GM23338 (cell line): ENCODE results near the gene CASTOR2. TPM values are rescaled to one million over a fixed set of nuclear protein-coding genes. Genes with fewer than 3 reads are reported as not detected.

Experiments used
- ATAC-seq: fragments of 200-7000 bp; cut with Tn5 transposase; 3 replicates; pipeline ENCODE4 v1.9.1; 2020
- DNase-seq: peaks from one replicate; pipeline ENCODE4 v3.0.0-alpha.2; 2015; ENCODE audit warnings: low spot score
- H2AFZ ChIP-seq: fragments of 200-600 bp; sonication (generic); 2 replicates; pipeline ENCODE4 v1.8.0; 2016; ENCODE audit warnings: antibody characterized with exemption, mild to moderate bottlenecking, moderate library complexity
- H3F3A ChIP-seq: fragments of 200-600 bp; sonication (generic); replicated peaks from 2 replicates; pipeline ENCODE4 v1.8.0; 2017; ENCODE audit warnings: antibody characterized with exemption, mixed run types, low read depth
- H3K27ac ChIP-seq: fragments of 200-600 bp; sonication (generic); 2 replicates; pipeline ENCODE4 v1.6.1; 2016; ENCODE audit warnings: low read depth
- H3K27me3 ChIP-seq: fragments of 200-600 bp; sonication (generic); 2 replicates; pipeline ENCODE4 v1.8.0; 2016; ENCODE audit warnings: mild to moderate bottlenecking, mixed run types, moderate library complexity; ENCODE audit not compliant: insufficient read depth
- H3K36me3 ChIP-seq: fragments of 200-600 bp; sonication (generic); 2 replicates; pipeline ENCODE4 v1.8.0; 2016; ENCODE audit warnings: mild to moderate bottlenecking; ENCODE audit not compliant: insufficient read depth
- H3K4me1 ChIP-seq: fragments of 200-600 bp; sonication (generic); 2 replicates; pipeline ENCODE4 v1.8.0; 2016; ENCODE audit warnings: mild to moderate bottlenecking, moderate library complexity; ENCODE audit not compliant: insufficient read depth
- H3K4me2 ChIP-seq: fragments of 200-600 bp; sonication (generic); 2 replicates; pipeline ENCODE4 v1.7.1; 2017; ENCODE audit warnings: mixed run types
- H3K4me3 ChIP-seq: fragments of 200-600 bp; sonication (generic); 2 replicates; pipeline ENCODE4 v1.6.1; 2016; ENCODE audit warnings: mixed run types
- H3K79me2 ChIP-seq: fragments of 200-600 bp; sonication (generic); replicated peaks from 2 replicates; pipeline ENCODE4 v1.8.0; 2017; ENCODE audit warnings: mild to moderate bottlenecking; ENCODE audit not compliant: insufficient read depth
- H3K9me2 ChIP-seq: fragments of 200-600 bp; sonication (generic); 2 replicates; pipeline ENCODE4 v1.8.0; 2017; ENCODE audit not compliant: insufficient read depth
- H4K20me1 ChIP-seq: fragments of 200-600 bp; sonication (generic); replicated peaks from 2 replicates; pipeline ENCODE4 v1.8.0; 2017; ENCODE audit warnings: mild to moderate bottlenecking; ENCODE audit not compliant: insufficient read depth
- H3K27ac Mint-ChIP-seq: 2 replicates; pipeline ENCODE4 v1.8.0; 2020; ENCODE audit warnings: inconsistent platforms, mild to moderate bottlenecking, moderate library complexity, mixed read lengths
- H3K27me3 Mint-ChIP-seq: 3 replicates; pipeline ENCODE4 v1.8.0; 2022; ENCODE audit warnings: low read depth, mild to moderate bottlenecking, moderate library complexity, mixed read lengths, inconsistent platforms; ENCODE audit not compliant: insufficient read depth, poor library complexity
- H3K36me3 Mint-ChIP-seq: 3 replicates; pipeline ENCODE4 v1.8.0; 2021; ENCODE audit warnings: low read depth, mild to moderate bottlenecking, inconsistent platforms, moderate library complexity, mixed read lengths
- H3K4me1 Mint-ChIP-seq: 3 replicates; pipeline ENCODE4 v1.8.0; 2020; ENCODE audit warnings: mild to moderate bottlenecking, inconsistent platforms, mixed read lengths
- H3K4me3 Mint-ChIP-seq: 3 replicates; pipeline ENCODE4 v1.8.0; 2021; ENCODE audit warnings: moderate library complexity, mild to moderate bottlenecking, inconsistent platforms, mixed read lengths
- H3K9me3 Mint-ChIP-seq: 3 replicates; pipeline ENCODE4 v1.8.0; 2020; ENCODE audit warnings: moderate library complexity, mild to moderate bottlenecking, inconsistent platforms, mixed read lengths
- JUNB ChIP-seq: IDR thresholded peaks from one replicate; pipeline ENCODE4 v1.6.1; 2016; ENCODE audit warnings: antibody characterized with exemption; ENCODE audit not compliant: unreplicated experiment
- STAT1 ChIP-seq: IDR thresholded peaks from one replicate; pipeline ENCODE4 v1.6.1; 2016; ENCODE audit warnings: antibody characterized with exemption; ENCODE audit not compliant: unreplicated experiment
- polyA plus RNA-seq: library from polyadenylated mRNA; unstranded; fragments of >200 nt; fragmentation: Nextera tagmentation; extraction: Ambion mirVana; gene quantifications from 2 replicates; pipeline ENCODE4 v1.2.1, GENCODE V29; 2016
- total RNA-seq: library from RNA; depleted of rRNA; stranded (reverse); fragments of >200 nt; shearing (Covaris generic); gene quantifications from 2 replicates; pipeline ENCODE4 v1.2.3, GENCODE V29; 2014
- TF ChIP-seq, protein P1 (sequence below): IDR thresholded peaks from one replicate; pipeline ENCODE4 v1.6.1; 2018; ENCODE audit warnings: antibody characterized with exemption; ENCODE audit not compliant: unreplicated experiment
- TF ChIP-seq, protein P2 (sequence below): IDR thresholded peaks from 2 replicates; pipeline ENCODE4 v1.6.1; 2016; ENCODE audit warnings: antibody characterized with exemption

CASTOR2 gene
- total and polyA plus RNA-seq, 2 experiments from 2014 or later = 3.2 to 35.7 TPM

DNA sequence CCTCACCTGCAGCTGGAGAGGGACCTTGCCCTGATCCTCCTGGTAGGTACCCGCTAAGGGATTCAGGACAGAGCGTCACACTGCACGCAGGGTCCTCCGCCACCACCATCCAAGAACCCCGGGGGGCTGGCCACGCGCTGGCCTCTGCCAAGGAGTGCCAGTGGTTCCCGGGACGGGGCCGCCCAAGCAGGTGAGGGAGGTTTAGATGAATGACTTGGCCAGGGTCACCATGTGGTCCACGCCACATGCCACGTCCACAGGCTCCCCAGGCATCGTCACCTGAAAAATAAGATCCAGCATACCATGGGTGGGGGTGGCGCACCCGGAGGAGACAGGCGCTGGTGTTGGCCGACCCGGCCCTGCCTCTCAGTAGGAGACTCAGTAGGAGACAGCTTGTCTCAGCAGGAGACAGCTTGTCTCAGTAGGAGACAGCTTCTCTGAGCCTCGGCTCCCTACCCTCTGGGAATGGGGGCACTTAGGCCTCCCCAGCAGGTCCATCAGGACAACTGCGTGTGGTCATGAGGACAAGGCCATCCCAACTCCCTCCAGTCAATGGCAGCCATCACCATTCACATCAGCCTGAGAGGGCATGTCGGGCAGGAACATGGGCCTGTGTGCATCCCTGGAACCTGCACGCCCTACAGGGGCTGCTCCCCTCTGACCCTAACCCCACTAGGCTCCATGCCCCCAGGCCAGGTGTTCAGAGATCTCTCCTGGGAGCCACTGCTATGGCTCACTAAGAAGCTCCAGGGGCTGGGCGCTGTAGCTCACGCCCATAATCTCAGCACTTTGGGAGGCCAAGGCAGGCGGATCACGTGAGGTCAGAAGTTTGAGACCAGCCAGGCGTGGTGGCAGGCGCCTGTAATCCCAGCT lies 78.6 kb downstream of the CASTOR2 start:
- Histone ChIP-seq H3K27me3 (no peaks in the 10 kb centered on the region), H4K20me1 (peaks cover 3% of the 10 kb centered on the region; the same call in 1 of the 2 replicates), H3K9me2 (no peaks in the 10 kb centered on the region), H3K79me2 (no peaks in the 10 kb centered on the region), H3K4me2 (no peak overlapping the region), H3K4me3 (no peak overlapping the region), H3K4me1 (peaks cover 5% of the 10 kb centered on the region; the same call in 1 of the 2 replicates), H3K36me3 (no peaks in the 10 kb centered on the region), H3K27ac (no peak overlapping the region), H2AFZ (no peak overlapping the region), H3F3A (peaks cover 4% of the 10 kb centered on the region; the same call in 1 of the 2 replicates)
- Mint-ChIP-seq H3K4me3 (no peak overlapping the region), H3K36me3 (peaks cover 16% of the 10 kb centered on the region), H3K27me3 (peaks cover 9% of the 10 kb centered on the region), H3K27ac (no peak overlapping the region), H3K9me3 (no peaks in the 10 kb centered on the region), H3K4me1 (peaks cover 11% of the 10 kb centered on the region)
- TF ChIP-seq, protein P1, sequence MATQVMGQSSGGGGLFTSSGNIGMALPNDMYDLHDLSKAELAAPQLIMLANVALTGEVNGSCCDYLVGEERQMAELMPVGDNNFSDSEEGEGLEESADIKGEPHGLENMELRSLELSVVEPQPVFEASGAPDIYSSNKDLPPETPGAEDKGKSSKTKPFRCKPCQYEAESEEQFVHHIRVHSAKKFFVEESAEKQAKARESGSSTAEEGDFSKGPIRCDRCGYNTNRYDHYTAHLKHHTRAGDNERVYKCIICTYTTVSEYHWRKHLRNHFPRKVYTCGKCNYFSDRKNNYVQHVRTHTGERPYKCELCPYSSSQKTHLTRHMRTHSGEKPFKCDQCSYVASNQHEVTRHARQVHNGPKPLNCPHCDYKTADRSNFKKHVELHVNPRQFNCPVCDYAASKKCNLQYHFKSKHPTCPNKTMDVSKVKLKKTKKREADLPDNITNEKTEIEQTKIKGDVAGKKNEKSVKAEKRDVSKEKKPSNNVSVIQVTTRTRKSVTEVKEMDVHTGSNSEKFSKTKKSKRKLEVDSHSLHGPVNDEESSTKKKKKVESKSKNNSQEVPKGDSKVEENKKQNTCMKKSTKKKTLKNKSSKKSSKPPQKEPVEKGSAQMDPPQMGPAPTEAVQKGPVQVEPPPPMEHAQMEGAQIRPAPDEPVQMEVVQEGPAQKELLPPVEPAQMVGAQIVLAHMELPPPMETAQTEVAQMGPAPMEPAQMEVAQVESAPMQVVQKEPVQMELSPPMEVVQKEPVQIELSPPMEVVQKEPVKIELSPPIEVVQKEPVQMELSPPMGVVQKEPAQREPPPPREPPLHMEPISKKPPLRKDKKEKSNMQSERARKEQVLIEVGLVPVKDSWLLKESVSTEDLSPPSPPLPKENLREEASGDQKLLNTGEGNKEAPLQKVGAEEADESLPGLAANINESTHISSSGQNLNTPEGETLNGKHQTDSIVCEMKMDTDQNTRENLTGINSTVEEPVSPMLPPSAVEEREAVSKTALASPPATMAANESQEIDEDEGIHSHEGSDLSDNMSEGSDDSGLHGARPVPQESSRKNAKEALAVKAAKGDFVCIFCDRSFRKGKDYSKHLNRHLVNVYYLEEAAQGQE = no peak
- TF ChIP-seq JUNB (no peak), STAT1 (no peak)
- TF ChIP-seq, protein P2, sequence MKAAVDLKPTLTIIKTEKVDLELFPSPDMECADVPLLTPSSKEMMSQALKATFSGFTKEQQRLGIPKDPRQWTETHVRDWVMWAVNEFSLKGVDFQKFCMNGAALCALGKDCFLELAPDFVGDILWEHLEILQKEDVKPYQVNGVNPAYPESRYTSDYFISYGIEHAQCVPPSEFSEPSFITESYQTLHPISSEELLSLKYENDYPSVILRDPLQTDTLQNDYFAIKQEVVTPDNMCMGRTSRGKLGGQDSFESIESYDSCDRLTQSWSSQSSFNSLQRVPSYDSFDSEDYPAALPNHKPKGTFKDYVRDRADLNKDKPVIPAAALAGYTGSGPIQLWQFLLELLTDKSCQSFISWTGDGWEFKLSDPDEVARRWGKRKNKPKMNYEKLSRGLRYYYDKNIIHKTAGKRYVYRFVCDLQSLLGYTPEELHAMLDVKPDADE = no peak
- ATAC-seq (no peak), DNase-seq (no peak)

DNA sequence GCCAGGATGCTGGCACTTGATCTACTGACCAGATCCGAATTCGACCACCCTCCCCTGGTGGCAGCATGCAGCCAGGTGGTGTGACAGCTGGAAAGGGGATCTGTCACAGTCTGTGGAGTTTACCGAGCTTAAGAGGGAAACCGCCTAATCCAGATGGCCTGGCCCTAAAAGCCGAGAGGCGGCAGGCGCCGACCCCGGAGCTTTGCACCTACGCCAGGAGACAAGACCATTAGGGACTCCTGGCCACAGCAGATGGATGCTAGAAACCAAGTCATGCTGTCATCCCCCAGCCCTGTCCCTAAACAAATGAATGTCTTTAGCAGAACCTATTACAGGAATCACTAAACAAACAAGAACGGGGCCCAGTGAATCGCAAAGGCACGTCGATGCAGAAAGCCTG lies 81.4 kb downstream of the CASTOR2 start:
- no peaks in the 10 kb centered on the region for H3K4me1 ChIP-seq
- H3K36me3 Mint-ChIP-seq = peaks cover 35% of the 10 kb centered on the region
- H2AFZ ChIP-seq = no peak overlapping the region
- H3K27me3 ChIP-seq = no peaks in the 10 kb centered on the region
- H4K20me1 ChIP-seq = peaks cover 6% of the 10 kb centered on the region
- no peak overlapping the region for H3K4me3 ChIP-seq
- H3K4me3 Mint-ChIP-seq = no peak overlapping the region
- no peak overlapping the region for H3K27ac ChIP-seq
- H3K79me2 ChIP-seq = no peaks in the 10 kb centered on the region
- ATAC-seq = no peak
- H3F3A ChIP-seq = no peaks in the 10 kb centered on the region
- H3K27ac Mint-ChIP-seq = no peak overlapping the region
- no peaks in the 10 kb centered on the region for H3K36me3 ChIP-seq
- peaks cover 6% of the 10 kb centered on the region for H3K27me3 Mint-ChIP-seq
- no peaks in the 10 kb centered on the region for H3K4me1 Mint-ChIP-seq
- no peak for DNase-seq
- H3K9me2 ChIP-seq = no peaks in the 10 kb centered on the region
- no peaks in the 10 kb centered on the region for H3K9me3 Mint-ChIP-seq
- no peak overlapping the region for H3K4me2 ChIP-seq
- no peak for TF ChIP-seq JUNB
